OCI-LY7 (cell line): ENCODE data around the gene PIP4K2A. TPM values are rescaled to one million over a fixed set of nuclear protein-coding genes. Genes with fewer than 3 reads are reported as not detected.

Source experiments
- BruUV-seq: library from RNA; stranded (reverse); fragments of 400-500 nt; replicated peaks from 2 replicates; lab custom pipeline; 2021; lab: Mats Ljungman, UMichigan
- CTCF ChIA-PET: fragments of 300-600 bp; sonication (Branson Sonifier 250); formaldehyde crosslinking; loops from one replicate; lab custom pipeline; 2022; ENCODE audit warnings: antibody characterized with exemption; ENCODE audit not compliant: unreplicated experiment; lab: Charles Lee
- POLR2A ChIA-PET: fragments of 300-600 bp; sonication (Branson Sonifier 250); formaldehyde crosslinking; loops from one replicate; lab custom pipeline; 2022; ENCODE audit warnings: antibody characterized with exemption; lab: Charles Lee
- DNase-seq: peaks from one replicate; pipeline ENCODE4 v3.0.0-alpha.2; 2015; ENCODE audit warnings: low spot score
- H2AFZ ChIP-seq: fragments of 200-600 bp; sonication (generic), shearing (Covaris generic); 2 replicates; pipeline ENCODE4 v1.6.1; 2014; ENCODE audit warnings: mild to moderate bottlenecking, antibody characterized with exemption, low read length, moderate library complexity
- H3K27ac ChIP-seq: fragments of 200-600 bp; sonication (generic); 2 replicates; pipeline ENCODE4 v1.5.1; 2014; ENCODE audit warnings: mixed run types, low read depth, mild to moderate bottlenecking, moderate library complexity, low read length, inconsistent platforms; ENCODE audit not compliant: poor library complexity, severe bottlenecking
- H3K36me3 ChIP-seq: fragments of 200-600 bp; sonication (generic); 2 replicates; pipeline ENCODE4 v1.6.1; 2014; ENCODE audit warnings: mild to moderate bottlenecking, antibody characterized with exemption, low read length, moderate library complexity, mixed read lengths; ENCODE audit not compliant: insufficient read depth
- H3K4me1 ChIP-seq: fragments of 200-600 bp; sonication (generic); 2 replicates; pipeline ENCODE4 v1.5.1; 2014; ENCODE audit warnings: mild to moderate bottlenecking, low read length; ENCODE audit not compliant: insufficient read depth, poor library complexity, severe bottlenecking
- H3K4me2 ChIP-seq: fragments of 200-600 bp; sonication (generic); 2 replicates; pipeline ENCODE4 v1.6.1; 2014; ENCODE audit warnings: mild to moderate bottlenecking, low read length
- H3K4me3 ChIP-seq: fragments of 200-600 bp; sonication (generic); 2 replicates; pipeline ENCODE4 v1.5.1; 2014; ENCODE audit warnings: mild to moderate bottlenecking, low read depth, low read length; ENCODE audit not compliant: poor library complexity, severe bottlenecking
- H3K79me2 ChIP-seq: fragments of 200-600 bp; sonication (generic); 2 replicates; pipeline ENCODE4 v1.6.1; 2016; ENCODE audit warnings: low read depth, mild to moderate bottlenecking, low read length, moderate library complexity, mixed read lengths; ENCODE audit not compliant: insufficient read depth
- H3K9me2 ChIP-seq: fragments of 200-600 bp; sonication (generic); 2 replicates; pipeline ENCODE4 v1.6.1; 2016; ENCODE audit warnings: mild to moderate bottlenecking, low read length, mixed read lengths; ENCODE audit not compliant: insufficient read depth
- H3K9me3 ChIP-seq: fragments of 200-600 bp; sonication (generic); 2 replicates; pipeline ENCODE4 v1.6.1; 2014; ENCODE audit warnings: mild to moderate bottlenecking, mixed run types, low read length, mixed read lengths
- H4K20me1 ChIP-seq: fragments of 200-600 bp; sonication (generic); 2 replicates; pipeline ENCODE4 v1.6.1; 2014; ENCODE audit warnings: mild to moderate bottlenecking, antibody characterized with exemption, low read length, moderate library complexity, mixed read lengths; ENCODE audit not compliant: insufficient read depth
- EZH2phosphoT487 ChIP-seq: fragments of 200-600 bp; sonication (generic); IDR thresholded peaks from 2 replicates; pipeline ENCODE4 v1.6.1; 2018; ENCODE audit warnings: low read depth, borderline replicate concordance, mild to moderate bottlenecking, mixed run types, antibody characterized with exemption, low read length, moderate library complexity, mixed read lengths
- intact Hi-C: fragments of 100-400 bp; cut with micrococcal nuclease; formaldehyde crosslinking; loops from one replicate; pipeline ENCODE4 v1.10.0; 2022; ENCODE audit not compliant: unreplicated experiment
- total RNA-seq, 2 experiments: library from RNA; depleted of rRNA in 1 of 2; stranded (reverse); fragments of >200 nt in 1 of 2; shearing (Covaris generic) in 1 of 2; gene quantifications; 2 replicates each; pipeline ENCODE4 v1.2.3, GENCODE V29; 2014 to 2022
- TF ChIP-seq, protein P1 (sequence below): fragments of 200-600 bp; sonication (generic); conservative IDR thresholded peaks from 2 replicates; pipeline ENCODE4 v1.5.1; 2014; ENCODE audit warnings: mild to moderate bottlenecking, antibody characterized with exemption, low read length, moderate library complexity, mixed read lengths

Gene PIP4K2A
- total RNA-seq, 2 experiments from 2014 or later, result 32.5 to 42.6 TPM

- no peak for DNase-seq
- Histone ChIP-seq H4K20me1 (no peaks in the 10 kb centered on the region), H3K4me1 (peaks cover 76% of the 10 kb centered on the region), H3K79me2 (peaks cover 8% of the 10 kb centered on the region; the same call in 1 of the 2 replicates), H2AFZ (no peak overlapping the region), H3K27ac (no peak overlapping the region), H3K4me2 (no peak overlapping the region), H3K9me3 (no peaks in the 10 kb centered on the region; the same call in 1 of the 2 replicates), H3K9me2 (no peaks in the 10 kb centered on the region), H3K4me3 (no peak overlapping the region), H3K36me3 (peaks cover 23% of the 10 kb centered on the region)
- intact Hi-C loops, result loop anchor here (10.0 kb wide), 3 partner anchors 295 to 1645 kb away; partner anchors contain the start of gene COMMD3
- no TSS peak for BruUV-seq
- no peak for TF ChIP-seq EZH2phosphoT487
- TF ChIP-seq, protein P1, sequence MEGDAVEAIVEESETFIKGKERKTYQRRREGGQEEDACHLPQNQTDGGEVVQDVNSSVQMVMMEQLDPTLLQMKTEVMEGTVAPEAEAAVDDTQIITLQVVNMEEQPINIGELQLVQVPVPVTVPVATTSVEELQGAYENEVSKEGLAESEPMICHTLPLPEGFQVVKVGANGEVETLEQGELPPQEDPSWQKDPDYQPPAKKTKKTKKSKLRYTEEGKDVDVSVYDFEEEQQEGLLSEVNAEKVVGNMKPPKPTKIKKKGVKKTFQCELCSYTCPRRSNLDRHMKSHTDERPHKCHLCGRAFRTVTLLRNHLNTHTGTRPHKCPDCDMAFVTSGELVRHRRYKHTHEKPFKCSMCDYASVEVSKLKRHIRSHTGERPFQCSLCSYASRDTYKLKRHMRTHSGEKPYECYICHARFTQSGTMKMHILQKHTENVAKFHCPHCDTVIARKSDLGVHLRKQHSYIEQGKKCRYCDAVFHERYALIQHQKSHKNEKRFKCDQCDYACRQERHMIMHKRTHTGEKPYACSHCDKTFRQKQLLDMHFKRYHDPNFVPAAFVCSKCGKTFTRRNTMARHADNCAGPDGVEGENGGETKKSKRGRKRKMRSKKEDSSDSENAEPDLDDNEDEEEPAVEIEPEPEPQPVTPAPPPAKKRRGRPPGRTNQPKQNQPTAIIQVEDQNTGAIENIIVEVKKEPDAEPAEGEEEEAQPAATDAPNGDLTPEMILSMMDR, result no peak
- POLR2A ChIA-PET, result interaction anchor here (1.2 to 1.4 kb wide), 2 partner anchors 14 to 17 kb away, joined by 3 to 4 read pairs; no protein-coding TSS in a partner anchor
- CTCF ChIA-PET, result no interaction called here
Measured at GRCh38 chr10:22609719-22610465, 104.5 kb downstream of the PIP4K2A start.

- TF ChIP-seq EZH2phosphoT487, result no peak
- TF ChIP-seq, protein P1, result no peak
Measured at GRCh38 chr10:22609251-22609650, 105.1 kb downstream of the PIP4K2A start.

More at GRCh38 chr10:22609251-22609650, 105.1 kb downstream of the PIP4K2A start:
- intact Hi-C loops, result loop anchor here (10.0 kb wide), 3 partner anchors 294 to 1644 kb away; partner anchors contain the start of gene COMMD3
- POLR2A ChIA-PET, result interaction anchor here (0.6 kb wide), 1 partner anchor 100 kb away, joined by 4 read pairs; no protein-coding TSS in a partner anchor
- no TSS peak for BruUV-seq
- no peaks in the 10 kb centered on the region; the same call in 1 of the 2 replicates for H3K9me3 ChIP-seq
- H3K4me2 ChIP-seq, result no peak overlapping the region
- H3K27ac ChIP-seq, result no peak overlapping the region
- CTCF ChIA-PET, result no interaction called here
- DNase-seq, result no peak
- H2AFZ ChIP-seq, result no peak overlapping the region
- H3K36me3 ChIP-seq, result peaks cover 23% of the 10 kb centered on the region
- H3K4me1 ChIP-seq, result peaks cover 74% of the 10 kb centered on the region
- peaks cover 1% of the 10 kb centered on the region; the same call in 1 of the 2 replicates for H3K79me2 ChIP-seq
- H3K4me3 ChIP-seq, result no peak overlapping the region
- no peaks in the 10 kb centered on the region for H3K9me2 ChIP-seq
- no peaks in the 10 kb centered on the region for H4K20me1 ChIP-seq
